HG03460 (cell line): ENCODE data around the gene TSC2.
A peak's percentile ranks its signal among the peaks of the same experiment; 100 is the strongest.

Source experiments
- ATAC-seq: cut with Tn5 transposase; IDR thresholded peaks from one replicate; pipeline ENCODE4 v1.9.1; 2021; ENCODE audit not compliant: unreplicated experiment

Gene TSC2

DNA sequence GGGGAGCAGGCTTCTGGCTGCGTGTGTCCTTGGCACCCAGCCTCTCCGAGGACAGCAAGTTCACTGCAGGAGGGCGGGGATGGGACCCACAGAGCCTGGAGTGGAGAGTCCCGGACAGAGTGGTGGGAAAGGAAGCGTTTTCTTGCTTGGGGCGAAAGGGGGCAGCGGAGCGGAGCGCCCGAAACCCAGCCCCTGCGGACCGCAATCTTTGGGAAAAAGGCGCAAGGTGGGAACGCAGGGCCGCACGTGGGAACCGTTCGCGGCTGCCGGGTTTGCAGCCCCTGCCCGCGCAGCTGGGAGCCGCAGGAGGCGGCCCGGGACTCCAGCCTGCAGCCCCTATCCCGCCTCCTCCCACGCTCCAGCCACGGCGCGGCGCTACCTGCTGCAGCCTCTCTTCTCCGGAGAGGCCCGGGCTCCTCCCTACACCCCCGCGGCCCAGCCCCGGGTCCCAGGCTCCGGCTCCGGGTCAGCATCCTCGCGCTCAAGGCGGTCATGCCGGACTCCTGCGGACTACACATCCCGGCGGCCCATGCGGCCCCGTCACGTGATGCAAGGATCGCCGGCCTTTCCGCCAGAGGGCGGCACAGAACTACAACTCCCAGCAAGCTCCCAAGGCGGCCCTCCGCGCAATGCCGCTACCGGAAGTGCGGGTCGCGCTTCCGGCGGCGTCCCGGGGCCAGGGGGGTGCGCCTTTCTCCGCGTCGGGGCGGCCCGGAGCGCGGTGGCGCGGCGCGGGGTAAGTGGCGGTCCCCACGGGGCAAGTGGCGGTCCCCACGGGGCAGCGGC lies at the start of gene TSC2, which contains the start of gene NTHL1:
Gene TSC2, plus strand, starts transcription at position 656 of the 786 bp plus-strand sequence. CDS start 631 bp downstream, outside the sequence.
Gene NTHL1, minus strand, starts transcription at position 505 of the 786 bp plus-strand sequence. Its CDS starts 11 bp downstream, at position 494.
- ATAC-seq, result peak; percentile 84

DNA sequence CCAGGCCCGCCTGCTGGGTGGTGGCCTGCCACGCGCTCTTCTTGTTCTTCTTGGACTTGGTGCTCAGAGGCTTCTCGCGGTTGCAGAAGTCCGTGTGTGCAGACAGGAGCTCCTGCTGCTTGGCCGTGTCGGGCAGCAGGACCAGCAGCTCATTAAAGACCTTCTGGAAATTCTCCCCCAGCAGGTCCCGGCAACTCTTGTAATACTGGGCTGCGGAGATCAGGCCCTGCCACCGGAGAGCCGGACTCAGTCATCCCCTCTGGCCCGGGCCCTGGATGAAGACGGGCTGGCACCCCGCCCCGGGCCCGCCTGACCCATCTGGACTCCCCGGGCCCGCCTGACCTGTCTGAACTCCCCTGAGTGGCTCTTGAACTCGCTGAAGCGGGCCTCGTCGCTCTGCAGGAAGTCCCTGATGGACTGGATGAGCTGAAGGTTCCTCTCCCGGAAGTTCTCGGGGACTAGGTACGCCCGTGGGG lies 49.4 kb upstream of the TSC2 start:
- ATAC-seq, result no peak

DNA sequence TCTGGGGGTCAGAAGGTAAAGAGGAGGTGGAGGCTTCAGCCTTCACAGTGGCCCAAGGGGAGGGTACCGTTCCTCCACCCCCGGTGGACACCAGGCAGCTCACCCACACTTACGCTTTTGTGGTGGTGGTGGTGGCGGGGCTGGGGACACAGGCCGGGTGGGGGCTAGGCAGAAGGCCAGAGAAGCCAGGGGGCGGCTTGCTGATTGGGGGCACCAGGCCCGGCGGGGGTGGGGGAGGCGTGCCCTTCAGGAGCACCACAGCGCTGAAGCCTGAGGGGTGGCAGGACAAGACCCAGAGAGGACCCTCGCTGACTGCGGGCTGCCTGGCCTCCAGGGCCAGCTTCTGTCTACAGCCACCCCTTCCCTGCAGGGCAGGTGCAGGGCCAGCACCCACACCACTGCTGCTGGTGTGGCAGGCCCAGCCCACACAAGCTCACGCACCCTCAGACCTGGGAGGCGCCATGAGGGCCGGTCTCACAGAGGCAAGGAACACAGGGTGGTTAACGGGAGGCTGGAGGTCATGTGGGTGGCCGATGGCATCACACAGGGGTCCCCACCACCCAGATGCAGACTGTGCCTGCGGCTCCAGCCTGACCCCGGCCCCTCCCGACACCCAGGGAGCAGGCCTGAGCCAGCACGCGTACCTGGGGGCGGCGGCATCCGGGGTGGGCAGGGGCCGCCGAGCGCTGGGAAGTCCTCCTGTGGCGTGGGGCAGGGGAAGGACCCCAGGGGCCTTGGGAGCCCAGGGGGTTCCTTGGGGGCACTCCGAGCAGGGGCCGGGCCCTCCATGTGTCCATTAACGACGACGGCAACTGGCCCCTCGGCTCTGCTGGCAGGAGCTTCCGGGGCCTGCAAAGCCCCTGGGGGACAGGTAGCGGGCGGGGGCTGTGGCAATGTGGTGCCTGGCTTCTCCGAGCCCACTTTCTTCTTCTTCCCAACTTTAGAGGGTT lies 48.7 kb upstream of the TSC2 start:
- ATAC-seq, result no peak

DNA sequence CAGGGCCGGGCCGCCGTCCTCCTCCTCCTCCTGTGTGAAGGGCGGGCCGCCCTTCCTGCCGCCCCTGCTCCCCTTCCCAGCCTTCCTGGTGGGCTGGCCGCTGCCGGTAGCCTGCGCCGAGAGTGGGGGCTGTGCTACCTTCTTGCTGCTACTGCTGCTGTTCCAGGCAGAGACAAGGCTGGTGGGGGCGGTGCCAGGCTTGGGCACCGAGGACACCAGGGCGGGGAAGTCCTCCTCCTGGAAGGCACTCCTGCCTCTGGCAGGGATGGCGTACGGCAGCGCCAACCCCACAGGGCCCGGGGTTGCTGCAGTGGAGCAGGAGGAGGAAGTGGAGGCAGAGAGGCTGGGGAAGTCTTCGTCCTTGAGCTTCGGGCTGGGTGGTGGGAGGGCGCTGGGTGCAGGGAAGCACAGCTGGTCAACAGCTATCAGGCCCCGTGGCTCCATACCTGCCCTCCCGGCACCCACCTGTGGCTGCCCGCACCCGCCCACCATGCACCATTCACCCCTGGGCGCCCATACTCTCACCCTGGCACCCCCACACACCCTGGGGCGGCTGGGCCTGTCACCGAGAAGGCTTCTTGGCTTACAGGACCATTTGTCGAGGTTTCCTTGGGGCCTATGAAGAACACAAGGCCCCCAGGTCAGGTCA lies 47.8 kb upstream of the TSC2 start:
- ATAC-seq, result no peak

DNA sequence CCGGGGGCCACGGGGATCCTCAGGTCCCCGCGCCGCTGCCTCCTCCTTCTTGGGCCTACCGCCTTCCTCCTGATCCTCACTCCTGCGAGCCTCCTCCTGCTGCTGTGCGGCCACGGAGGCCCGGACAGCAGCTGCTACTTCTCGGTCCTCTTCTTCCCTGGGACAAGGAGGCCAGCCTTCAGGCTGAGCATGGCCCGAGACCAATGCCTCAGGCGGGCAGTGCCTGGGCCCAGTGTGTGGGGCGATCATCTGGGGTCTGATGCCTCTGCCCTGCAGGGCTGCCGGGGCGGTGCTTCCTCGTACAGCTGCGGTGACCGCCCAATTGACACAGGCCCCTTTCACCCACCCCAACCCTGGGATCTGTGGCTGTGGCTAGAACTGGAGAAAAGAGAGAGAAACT lies 46.8 kb upstream of the TSC2 start:
- ATAC-seq, result no peak

DNA sequence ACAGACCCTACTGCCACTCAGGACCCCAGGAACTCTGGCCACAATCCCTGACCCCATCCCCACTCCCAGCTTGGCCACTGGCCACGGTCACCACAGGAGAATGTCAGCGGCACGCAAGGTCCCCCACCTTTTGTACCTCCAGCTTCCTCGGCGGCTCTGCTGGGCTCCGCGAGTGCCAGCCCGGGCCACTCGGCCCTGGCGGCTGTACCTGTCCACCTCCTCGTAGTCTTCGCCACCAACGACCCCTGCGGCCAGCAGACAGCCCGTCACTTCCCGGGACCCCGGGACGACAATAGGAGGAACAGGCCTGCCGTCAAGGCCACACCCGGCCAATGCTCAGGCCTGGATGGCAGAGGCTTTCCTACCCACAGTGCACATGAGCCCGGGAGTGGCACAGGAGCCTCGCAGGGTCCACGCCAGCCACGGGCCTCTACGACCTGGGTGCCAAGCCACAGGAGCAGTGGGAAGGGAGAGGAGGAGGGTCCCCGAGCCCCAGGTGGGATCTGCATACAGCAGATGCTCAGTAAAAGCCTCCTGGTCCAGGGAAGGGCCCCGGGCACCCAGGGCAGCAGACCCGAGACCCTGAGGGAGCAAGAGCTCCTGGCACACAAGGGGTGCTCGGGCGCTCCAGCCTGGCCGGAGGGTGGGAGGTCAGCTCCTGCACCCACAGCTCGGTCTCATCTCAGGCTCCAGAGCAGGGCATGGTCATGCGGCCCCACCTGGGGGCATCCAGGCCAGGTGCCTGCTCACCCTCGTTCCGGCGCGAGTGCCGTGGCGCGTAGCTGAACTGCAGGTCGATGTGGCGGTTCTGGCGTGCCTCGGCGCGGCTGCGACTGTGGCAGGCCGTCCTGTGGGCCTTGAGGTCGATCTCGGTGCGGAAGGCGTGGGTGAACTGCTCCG lies 46.1 kb upstream of the TSC2 start:
- no peak for ATAC-seq

DNA sequence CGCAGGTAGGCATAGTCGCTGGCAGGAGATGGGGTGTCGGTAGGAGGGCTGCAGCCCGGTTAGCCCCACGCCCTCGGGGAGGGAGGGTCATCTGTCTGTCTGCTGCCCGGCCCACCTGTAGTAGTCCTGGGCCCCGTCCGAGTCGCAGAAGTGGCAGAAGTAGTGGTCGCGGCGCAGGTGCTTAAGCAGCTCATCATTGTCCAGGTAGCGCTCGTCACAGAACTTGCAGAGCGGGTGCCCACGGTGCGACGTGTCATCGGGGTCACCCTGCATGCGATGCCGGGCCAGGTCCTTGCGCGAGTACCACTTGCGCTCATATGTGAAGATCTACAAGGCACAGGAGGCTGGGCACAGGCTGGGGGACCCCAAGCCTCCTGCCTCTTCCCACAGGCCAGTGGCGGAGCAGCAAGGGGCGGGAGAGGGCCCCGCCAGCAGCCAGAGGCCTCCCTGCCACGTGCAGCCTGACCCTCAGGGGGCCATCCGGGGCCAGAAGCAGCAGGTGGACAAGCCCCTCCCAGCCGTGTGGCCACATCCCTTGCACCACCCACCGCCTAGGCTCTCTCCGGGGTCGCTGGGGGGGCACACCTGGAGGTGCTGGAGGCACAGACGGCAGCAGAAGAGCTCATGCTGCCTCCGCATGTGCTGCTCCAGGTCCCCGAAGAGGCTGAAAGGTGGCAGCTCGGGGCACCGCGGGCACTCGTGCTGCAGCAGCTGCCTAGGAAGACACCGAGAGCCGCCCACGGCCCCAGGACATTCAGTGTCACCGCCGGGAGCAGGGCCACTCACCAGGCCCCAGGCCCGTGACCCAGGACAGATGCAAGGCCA lies 45.2 kb upstream of the TSC2 start:
- no peak for ATAC-seq

DNA sequence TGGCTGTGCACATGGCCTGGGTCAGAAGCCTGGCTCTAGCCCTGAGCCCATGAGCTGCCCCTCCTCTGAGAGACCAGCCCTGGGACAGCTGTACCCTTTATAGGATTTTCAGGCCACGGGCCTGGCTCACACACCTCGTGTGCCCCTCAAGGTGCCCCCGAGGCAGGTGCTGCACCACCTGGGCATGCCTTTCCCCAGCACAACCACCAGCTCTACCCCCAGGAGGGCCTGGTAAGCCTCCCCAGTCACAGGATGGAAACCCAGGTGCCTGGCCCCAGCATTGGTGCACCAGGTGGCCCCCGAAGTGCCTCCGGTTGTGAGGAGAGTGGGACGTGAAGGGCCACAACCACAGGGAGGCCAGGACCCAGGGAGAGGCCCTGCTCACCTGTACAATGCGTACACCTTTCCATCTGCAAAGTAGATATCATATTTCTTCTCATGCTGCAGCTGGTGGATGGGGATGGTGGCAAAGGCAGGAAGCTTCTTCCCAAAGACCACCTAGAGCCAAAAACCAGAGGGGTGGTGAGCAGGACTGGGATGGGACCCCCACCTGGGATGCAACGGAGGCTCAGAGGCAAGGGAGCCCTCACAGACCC lies 44.5 kb upstream of the TSC2 start:
- no peak for ATAC-seq

DNA sequence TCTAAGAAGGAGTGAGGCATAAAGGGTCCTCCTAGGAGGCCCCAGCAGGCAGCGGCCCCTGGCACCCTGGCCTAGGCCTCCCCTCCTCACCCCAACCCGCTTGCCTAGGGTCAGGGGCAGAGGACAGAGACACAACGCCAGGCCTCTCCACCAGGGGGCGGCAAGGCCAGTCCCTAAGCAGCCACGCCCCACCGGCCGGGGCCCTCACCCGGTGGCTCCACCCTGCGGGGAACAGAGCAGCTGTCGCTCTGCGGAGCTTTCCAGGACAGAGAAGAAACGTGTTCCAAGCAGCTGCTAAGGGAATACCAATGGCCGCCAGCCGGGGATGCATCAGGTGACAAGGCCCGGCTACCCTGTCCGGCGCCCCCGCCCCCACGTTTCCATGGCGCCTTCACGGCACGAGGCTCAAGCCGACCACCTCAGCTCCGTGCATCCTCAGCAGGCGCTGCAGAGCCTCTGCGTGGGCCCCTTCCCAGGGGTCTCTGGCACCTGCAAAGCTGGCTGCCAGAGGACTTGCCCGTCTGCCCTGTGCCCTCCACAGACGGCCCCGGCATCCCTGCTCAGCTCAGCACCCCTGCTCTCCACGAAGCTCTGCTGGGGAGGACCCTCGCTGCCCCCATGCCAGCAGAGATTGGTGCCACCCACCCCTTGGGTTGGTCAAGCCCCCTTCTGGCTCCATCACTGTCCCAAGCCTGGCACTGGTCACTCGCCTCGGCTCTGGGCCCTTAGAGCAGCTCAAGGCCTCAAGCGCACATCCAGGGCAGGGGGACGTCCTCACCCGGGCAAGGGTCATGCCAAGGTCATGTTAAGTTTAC lies 43.8 kb upstream of the TSC2 start:
- ATAC-seq, result peak; percentile 56

DNA sequence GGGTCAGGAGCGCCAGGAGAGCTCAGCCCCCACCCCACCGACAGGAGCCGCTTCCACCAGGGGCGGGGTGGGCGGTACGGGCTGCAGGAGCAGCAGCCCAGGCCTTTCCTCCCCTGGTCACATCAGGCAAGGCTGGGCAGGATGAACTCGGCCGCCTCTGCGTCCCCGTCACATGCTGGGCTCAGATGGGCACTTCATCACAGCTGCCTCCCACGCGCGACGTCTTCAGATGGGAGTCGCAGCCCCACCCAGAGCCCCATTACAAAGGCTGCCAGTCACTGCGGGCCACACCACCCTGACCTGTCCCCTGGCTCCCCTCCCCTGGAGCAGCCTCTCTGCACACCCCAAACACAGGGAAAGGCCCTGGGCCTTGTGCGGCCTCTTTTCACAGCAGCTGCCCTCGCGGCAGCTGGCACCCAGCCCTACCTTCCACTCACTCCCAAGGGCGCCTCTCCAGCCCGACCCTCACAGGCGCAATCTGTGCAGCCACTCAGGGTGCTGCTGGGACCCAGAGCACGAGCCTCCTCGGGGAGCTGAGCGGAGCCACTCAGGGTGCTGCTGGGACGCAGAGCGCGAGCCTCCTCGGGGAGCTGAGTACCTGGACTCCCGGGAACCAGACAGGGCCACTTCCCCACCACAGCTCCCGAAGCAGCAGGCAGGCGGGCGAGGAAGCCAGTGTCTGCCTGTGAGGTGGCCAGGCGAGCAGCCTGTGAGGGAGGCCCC lies 42.8 kb upstream of the TSC2 start:
- ATAC-seq, result no peak

DNA sequence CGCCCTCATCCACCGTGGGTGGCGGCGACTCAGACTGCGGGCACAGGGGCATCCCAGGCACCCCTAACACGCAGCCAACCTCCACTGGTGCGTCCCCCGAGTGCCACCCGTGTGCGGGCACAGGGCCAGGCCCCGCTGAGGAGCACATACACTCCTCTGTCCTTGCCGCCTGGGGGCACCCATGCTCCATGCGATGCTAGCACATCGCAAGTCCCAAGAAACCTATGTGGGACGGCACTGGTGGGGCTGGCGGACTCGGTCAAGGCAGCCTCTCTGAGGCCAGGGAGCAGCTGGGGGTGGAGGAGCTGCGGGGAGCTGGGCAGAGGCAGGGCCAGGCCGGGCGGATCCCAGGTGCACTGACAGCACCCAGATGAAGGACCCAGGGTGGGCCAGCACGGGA lies 42.1 kb upstream of the TSC2 start:
- ATAC-seq, result no peak

DNA sequence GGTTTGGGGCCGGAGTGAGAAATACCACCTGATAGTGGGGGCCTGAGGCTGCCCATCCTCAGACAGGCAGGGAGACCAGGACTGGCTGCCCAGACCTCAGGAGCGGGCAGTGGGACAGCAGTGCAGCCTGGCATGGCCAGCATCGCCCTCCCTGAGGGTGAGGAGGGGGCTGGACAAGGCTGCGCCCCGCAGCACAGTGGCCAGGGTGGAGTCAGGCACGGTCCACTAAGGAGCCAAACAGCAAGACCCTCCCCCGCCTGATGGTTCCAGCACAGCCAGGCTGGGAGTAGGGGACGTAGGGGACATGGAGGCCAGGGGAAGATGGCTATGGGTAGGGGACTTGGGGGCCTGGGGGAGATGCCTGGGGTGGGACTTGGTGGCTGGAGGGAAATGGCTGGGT lies 41.5 kb upstream of the TSC2 start:
- ATAC-seq, result no peak

DNA sequence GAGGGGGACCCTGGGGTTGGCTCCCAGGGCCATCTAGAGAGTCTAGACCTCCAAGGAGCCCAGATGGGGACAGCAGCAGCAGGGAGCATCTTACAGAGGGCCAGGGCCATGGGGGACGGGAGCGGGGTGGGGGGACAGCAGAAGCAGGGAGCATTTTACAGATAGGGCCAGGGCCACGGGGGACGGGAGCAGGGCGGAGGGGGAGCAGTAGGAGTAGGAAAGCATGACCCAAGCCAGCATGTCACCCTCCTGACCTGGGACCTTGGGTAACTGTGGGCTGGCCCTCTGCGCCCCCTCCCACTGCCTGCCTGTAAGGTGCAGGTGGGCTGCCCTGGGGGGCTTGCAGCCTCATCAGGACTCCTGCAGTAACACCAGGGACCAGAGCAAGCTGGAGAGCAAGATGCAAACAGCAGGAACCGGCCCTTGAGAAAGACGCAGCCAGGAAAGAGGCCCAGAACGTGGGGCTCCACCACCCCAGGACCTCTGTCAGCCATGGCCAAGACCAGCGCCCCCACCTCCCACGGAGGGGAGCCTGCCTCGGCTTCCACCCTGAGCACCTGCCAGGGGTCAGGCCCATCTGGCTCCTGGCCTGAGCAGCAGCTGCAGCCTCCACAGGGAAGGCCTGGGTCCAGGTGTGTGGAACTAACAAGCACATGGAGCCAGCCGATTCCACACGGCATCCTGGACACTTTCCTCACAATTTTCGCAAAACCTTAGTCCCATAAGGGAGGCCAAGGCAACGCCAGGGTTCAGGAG lies 40.5 kb upstream of the TSC2 start:
- ATAC-seq, result no peak

DNA sequence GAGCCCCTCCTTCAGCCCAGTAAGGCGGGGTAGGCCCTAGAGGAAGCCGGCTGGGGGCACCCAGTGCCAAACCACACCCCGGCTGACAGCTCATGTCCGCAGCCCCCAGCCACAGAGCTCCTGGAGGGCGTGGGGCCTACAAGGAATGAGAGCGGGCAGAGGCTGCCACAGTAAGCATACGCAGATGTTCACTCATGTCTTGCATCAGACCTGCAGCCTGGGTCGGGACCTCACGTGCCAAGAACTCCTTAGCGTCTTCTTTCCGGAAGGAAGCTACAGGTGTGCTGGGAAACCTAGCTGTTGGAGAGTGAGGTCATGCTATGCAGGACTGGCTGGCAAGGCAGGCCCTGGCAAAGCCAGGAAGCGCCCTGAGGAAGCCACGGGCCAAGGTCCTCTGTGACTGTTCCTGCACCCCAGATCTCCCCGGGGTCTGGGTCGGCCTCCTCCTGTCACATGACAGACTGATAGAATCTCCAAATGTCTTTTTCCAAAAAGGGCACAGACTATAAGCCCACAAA lies 39.7 kb upstream of the TSC2 start:
- no peak for ATAC-seq

DNA sequence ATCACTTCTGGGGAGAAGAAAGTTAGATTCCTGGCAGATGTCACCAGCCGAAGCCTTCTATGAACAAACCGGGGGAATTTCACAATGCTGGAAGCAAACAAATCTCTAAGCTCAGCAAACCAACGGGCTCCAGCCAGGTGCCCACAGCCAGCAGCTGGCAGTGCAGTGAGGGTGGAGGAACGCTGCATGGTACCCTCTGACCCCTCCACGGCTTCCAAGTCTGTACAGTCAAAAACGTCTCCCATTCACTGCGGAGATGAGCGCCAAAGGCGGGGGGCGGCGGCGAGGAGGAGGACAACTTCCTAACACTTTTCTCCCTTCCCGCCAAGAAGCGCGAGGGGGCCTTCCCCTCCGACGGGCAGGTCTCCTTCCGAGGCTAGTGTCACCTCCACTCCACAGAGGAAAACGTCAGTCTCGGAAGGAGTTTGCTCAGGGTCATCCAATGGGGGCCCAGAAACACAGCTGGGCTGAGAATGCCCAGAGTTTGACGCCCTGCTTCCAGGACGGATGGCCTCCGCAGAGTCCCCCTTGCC lies 39.1 kb upstream of the TSC2 start:
- no peak for ATAC-seq

DNA sequence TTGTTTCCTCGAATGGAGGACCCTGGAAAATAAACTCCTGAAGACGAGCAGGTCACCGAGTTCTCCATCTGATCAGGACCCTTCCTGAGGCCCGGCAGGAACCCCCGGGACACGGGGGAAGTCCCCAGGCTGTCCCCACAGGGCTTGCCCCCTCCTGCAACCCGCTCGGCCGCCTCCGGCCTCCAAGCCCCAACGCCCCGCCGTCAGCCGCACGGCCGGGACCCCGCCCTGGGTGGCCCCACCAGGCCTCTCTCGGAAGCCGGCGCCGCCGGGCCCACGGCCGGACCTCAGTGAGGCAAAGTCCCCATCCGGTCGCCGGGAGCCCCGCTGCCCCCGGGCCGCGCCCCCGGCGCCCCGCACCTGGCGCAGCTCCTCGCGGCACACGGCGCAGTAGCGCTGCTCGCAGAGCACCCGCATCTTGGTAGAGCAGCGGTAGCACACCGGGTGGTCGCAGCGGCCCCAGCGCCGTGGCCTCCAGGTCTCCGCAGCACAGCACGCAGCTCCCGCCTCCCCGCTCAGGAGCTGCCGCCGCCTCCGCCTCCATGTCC lies 38.5 kb upstream of the TSC2 start:
- peak; percentile 18 for ATAC-seq
